Measurements from ENCODE around the gene BLM.
A peak's percentile ranks its signal among the peaks of the same experiment; 100 is the strongest.

Gene BLM

GRCh38 chr15:90794538-90794937, 77.4 kb downstream of the BLM start:
- no peak for DNase-seq

GRCh38 chr15:90799639-90800170, 82.6 kb downstream of the BLM start:
- DNase-seq: no peak

GRCh38 chr15:90801803-90802202, 84.7 kb downstream of the BLM start:
- no peak for DNase-seq

- DNase-seq: no peak
These were observed 90.1 kb downstream of the BLM start for GRCh38 chr15:90807074-90807785.

GRCh38 chr15:90807786-90808086, 90.6 kb downstream of the BLM start:
- DNase-seq: no peak

GRCh38 chr15:90808517-90809235, 91.5 kb downstream of the BLM start:
- no peak for DNase-seq

- no peak for DNase-seq
These were observed 92.4 kb downstream of the BLM start for GRCh38 chr15:90809536-90809935.

- no peak for DNase-seq
These were observed 93.2 kb downstream of the BLM start for GRCh38 chr15:90810354-90810753.

- DNase-seq: no peak
These were observed 95.2 kb downstream of the BLM start for GRCh38 chr15:90812171-90812957.

- no peak for DNase-seq
These were observed 95.8 kb downstream of the BLM start for GRCh38 chr15:90812958-90813265.

- no peak for DNase-seq
These were observed 96.6 kb downstream of the BLM start for GRCh38 chr15:90813796-90814190.

- no peak for DNase-seq
These were observed 97.2 kb downstream of the BLM start for GRCh38 chr15:90814191-90814821.

- no peak for DNase-seq
These were observed 99.4 kb downstream of the BLM start for GRCh38 chr15:90816401-90817116.

GRCh38 chr15:90817117-90818057, 100.2 kb downstream of the BLM start:
- DNase-seq: no peak

- peak; percentile 2 for DNase-seq
These were observed 101.4 kb downstream of the BLM start for GRCh38 chr15:90818251-90819210.

GRCh38 chr15:90819390-90819789, 102.2 kb downstream of the BLM start:
- no peak for DNase-seq

- DNase-seq: no peak
These were observed 102.7 kb downstream of the BLM start for GRCh38 chr15:90819850-90820249.

- no peak for DNase-seq
These were observed 103.3 kb downstream of the BLM start for GRCh38 chr15:90820481-90820880.

- DNase-seq: no peak
These were observed 105.2 kb downstream of the BLM start for GRCh38 chr15:90822204-90822955.

All from NCI-H1436 treated with DMSO at 0.1 percent for 48 hours (cell line).